Measurements from ENCODE around the gene OR6M1.

DNA sequence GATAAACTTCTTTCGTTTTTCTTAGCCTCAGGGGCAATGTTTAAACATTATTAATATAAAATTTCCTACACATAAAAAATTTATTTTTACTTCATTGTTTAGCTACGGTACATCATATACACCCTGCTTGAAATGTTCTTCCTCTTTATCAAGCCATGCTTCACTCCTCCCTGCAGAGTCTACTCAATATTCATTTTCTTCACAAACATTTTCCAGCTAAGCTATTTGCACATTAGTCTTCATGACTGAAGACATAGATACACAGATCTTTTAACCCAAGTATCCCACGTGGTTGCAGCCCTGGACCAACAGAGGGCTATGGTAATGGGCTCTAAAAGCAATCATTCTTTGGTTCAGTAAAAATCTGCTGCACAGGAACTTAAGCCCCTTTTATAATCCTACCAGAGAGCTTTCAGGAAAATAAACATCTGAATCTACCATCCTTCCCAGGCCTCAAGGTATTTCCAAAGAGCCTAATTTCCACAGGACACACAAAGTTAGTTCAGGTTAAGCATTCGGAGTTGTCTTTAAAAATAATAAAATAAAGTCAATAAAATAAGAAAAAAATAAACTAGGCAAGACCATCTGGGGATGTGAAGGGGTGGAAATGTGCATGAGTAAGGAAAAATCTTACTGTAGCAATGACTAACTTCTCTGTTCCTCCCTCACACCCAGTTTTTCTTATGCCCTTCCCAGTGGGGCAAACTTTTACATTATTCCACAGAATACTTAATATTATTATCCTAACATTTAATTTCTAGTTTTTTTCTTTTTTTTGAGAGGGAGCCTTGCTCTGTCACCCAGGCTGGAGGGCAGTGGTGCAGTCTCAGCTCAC, 30.2 kb downstream of the OR6M1 start:
- TF ChIP-seq ZNF274 (IDR thresholded peaks at IDR 0.05; ENCODE audit: low read depth, low read length) (no peak), YY1 (IDR thresholded peaks at IDR 0.05; ENCODE audit: insufficient read depth, insufficient read length) (no peak)

All from NT2/D1 (cell line).